Esophagus squamous epithelium (tissue), 5 donors: ENCODE results near the gene IQCF2. TPM values are rescaled to one million over a fixed set of nuclear protein-coding genes. Genes with fewer than 3 reads are reported as not detected.

Experiments
- DNase-seq: peaks from one replicate; lab custom pipeline; 2025; lab: John Stamatoyannopoulos, UW
- H3K27ac ChIP-seq, 4 donors: fragments of 200-600 bp; sonication (generic); one replicate each; pipeline ENCODE4 v1.5.1; 2016 to 2019; ENCODE audit warnings: mild to moderate bottlenecking in 1 of 4
- H3K27me3 ChIP-seq, 4 donors: fragments of 200-600 bp; sonication (generic); 1 replicate in 3 of 4; 2 replicates in 1 of 4; pipeline versions ENCODE4 v1.5.1 to v1.6.0; 2017 to 2021; ENCODE audit warnings: antibody characterized with exemption in 1 of 4
- H3K36me3 ChIP-seq, 3 donors: fragments of 200-600 bp; sonication (generic); one replicate each; pipeline ENCODE4 v1.5.1; 2016 to 2019
- H3K4me1 ChIP-seq, 3 donors: fragments of 200-600 bp; sonication (generic); one replicate each; pipeline ENCODE4 v1.5.1; 2017 to 2019
- H3K4me3 ChIP-seq, 4 donors: fragments of 200-600 bp; sonication (generic); 1 replicate in 3 of 4; 2 replicates in 1 of 4; pipeline ENCODE4 v1.5.1; 2016 to 2019; ENCODE audit warnings: mild to moderate bottlenecking in 2 of 4, moderate library complexity in 1 of 4
- H3K9me3 ChIP-seq, 3 donors: fragments of 200-600 bp; sonication (generic); one replicate each; pipeline ENCODE4 v1.5.1; 2016 to 2019
- POLR2A ChIP-seq, 4 donors: fragments of 450-650 bp; IDR thresholded peaks; one replicate each; pipeline ENCODE4 v1.6.1; 2017; ENCODE audit warnings: antibody characterized with exemption in 4 of 4, mild to moderate bottlenecking in 4 of 4, moderate library complexity in 3 of 4
- WGBS, 2 donors: methylation state at CpG; one replicate each; pipeline ENCODE4 v1.1.5; 2018; 5-methylcytosine and 5-hydroxymethylcytosine counted together
- intact Hi-C: fragments of 100-400 bp; cut with DNase I; formaldehyde crosslinking; loops from one replicate; pipeline ENCODE4 v1.15.0; 2022
- total RNA-seq, 4 donors: library from RNA; depleted of rRNA; stranded (reverse); fragments of >200 nt; gene quantifications; one replicate each; pipeline ENCODE4 v1.1.0, GENCODE V29; 2016
- TF ChIP-seq, protein P1 (sequence below), 6 experiments: fragments of 450-650 bp in 4 of 6; fragments of 200-600 bp in 2 of 6; sonication (generic) in 2 of 6; IDR thresholded peaks; one replicate each; pipeline ENCODE4 v1.5.1; 2016 to 2019; ENCODE audit warnings: antibody characterized with exemption in 6 of 6, mild to moderate bottlenecking in 4 of 6, moderate library complexity in 4 of 6
- donor health status: DM: yes; HTN: yes; CAD: no.

The IQCF2 gene
- total RNA-seq, 4 donors from 2014 or later: not detected

DNA sequence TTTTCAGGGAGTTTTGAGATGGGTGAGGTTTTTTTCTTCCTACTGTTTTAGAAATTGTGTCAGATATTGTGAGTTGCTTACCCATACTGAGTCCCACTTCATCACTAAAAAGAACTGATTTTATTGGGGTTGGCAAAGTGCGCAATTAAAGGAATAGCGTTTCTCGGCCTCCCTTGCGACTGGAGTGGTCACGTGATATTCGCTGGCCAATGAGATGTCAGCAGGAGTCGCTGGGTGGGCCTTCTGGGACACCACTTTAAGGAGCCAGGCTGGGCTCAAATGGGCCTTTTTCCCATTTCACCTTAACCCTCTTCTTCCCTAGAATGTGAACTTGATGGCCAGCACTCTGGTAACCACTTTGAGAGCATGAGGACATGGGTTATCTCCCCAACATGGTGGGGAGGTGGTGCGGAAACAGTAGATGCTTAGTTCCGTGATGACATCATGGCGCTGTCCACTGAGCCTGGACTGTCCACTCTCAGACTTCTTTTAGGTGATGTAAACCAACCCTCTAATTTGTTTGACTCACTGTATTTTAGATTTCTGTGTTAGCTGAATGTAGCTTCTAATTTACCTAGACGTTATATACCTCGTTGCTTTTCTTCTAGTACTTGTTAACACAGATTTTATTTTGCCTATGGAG is 27.2 kb downstream of the IQCF2 start:
- H3K36me3 ChIP-seq: no peaks in the 10 kb centered on the region
- H3K4me3 ChIP-seq: no peak overlapping the region
- intact Hi-C loops: no loop called here
- TF ChIP-seq POLR2A (IDR thresholded peaks at IDR 0.05): no peak
- TF ChIP-seq, protein P1, sequence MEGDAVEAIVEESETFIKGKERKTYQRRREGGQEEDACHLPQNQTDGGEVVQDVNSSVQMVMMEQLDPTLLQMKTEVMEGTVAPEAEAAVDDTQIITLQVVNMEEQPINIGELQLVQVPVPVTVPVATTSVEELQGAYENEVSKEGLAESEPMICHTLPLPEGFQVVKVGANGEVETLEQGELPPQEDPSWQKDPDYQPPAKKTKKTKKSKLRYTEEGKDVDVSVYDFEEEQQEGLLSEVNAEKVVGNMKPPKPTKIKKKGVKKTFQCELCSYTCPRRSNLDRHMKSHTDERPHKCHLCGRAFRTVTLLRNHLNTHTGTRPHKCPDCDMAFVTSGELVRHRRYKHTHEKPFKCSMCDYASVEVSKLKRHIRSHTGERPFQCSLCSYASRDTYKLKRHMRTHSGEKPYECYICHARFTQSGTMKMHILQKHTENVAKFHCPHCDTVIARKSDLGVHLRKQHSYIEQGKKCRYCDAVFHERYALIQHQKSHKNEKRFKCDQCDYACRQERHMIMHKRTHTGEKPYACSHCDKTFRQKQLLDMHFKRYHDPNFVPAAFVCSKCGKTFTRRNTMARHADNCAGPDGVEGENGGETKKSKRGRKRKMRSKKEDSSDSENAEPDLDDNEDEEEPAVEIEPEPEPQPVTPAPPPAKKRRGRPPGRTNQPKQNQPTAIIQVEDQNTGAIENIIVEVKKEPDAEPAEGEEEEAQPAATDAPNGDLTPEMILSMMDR (IDR thresholded peaks at IDR 0.05): no peak
- H3K27me3 ChIP-seq: peaks cover 0 to 14% (median 0%) of the 10 kb centered on the region in 4 donors
- no peak for DNase-seq
- H3K4me1 ChIP-seq: no peaks in the 10 kb centered on the region
- 87 to 90% methylated on average over 11 to 12 of the region's 12 CpGs for WGBS, 2 donors
- H3K27ac ChIP-seq: no peak overlapping the region
- no peaks in the 10 kb centered on the region for H3K9me3 ChIP-seq

DNA sequence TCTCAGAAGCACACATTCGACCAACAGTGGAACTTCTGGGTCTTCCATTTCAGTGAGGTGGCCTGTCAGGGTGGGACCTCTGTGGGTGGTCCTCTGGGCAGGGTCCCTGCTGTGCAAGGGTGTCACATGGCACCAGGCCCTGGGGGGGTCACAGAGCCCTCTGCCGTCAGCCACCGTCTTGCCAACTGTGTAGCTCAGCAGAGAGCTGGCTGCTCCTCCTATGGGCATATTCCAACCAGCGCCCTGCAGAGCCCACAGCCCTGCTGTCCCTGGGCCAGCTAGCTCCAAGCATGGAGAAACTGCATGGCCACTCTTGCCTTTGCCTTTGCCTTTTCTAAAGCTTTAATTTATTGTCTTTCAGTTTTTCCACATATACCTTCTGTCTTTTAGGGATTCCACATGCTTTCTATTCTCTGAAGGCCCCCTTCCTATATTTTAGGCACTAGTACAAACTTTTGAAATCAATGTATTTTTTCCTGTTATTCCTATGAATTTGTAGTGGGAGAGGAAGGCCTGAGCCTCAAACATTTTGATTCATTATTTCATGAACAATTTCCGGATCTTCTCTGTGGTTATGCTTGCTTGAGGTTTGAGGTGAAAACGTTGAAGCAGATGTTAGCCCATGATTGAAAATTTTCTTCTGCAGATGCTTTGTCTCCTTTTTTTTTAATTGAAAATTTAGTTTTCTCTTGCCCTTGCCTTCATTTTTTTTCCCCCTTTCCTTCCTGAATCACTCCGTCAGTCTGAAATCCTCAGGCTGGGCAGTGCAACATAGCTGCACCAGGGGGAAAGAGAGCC is 30.0 kb downstream of the IQCF2 start:
- intact Hi-C loops: no loop called here
- no peaks in the 10 kb centered on the region for H3K9me3 ChIP-seq
- H3K36me3 ChIP-seq: no peaks in the 10 kb centered on the region
- peaks cover 0 to 9% (median 0%) of the 10 kb centered on the region in 4 donors for H3K27me3 ChIP-seq
- no peak for DNase-seq
- 68 to 75% methylated on average over 6 of the region's 7 CpGs for WGBS, 2 donors
- H3K27ac ChIP-seq: no peak overlapping the region
- H3K4me3 ChIP-seq: no peak overlapping the region
- H3K4me1 ChIP-seq: no peaks in the 10 kb centered on the region
- no peak for TF ChIP-seq POLR2A (IDR thresholded peaks at IDR 0.05)
- TF ChIP-seq, protein P1 (IDR thresholded peaks at IDR 0.05): no peak

DNA sequence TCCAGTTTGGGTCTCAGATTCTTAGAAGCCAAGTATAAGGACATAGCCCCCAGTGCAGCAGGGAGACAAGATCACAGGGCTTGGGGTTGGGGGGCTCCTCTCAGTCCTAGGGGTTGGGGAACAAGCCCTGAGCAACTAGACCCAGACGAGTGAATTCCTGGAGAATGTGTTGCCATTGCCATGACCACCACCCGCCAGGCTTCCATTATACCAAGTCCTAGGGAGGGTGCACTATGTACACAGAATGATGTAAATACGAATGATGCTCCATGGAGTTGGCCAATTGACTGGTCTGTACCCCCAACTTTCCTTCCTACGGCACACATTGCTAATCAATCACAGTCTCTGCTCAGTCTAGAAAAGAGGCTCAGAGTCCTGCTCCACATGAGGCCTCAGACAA is 33.0 kb downstream of the IQCF2 start:
- TF ChIP-seq, protein P1 (IDR thresholded peaks at IDR 0.05): no peak
- no peak for TF ChIP-seq POLR2A (IDR thresholded peaks at IDR 0.05)
- Histone ChIP-seq H3K27ac (no peak overlapping the region), H3K36me3 (no peaks in the 10 kb centered on the region), H3K4me3 (no peak overlapping the region), H3K27me3 (peaks cover 0 to 15% (median 0%) of the 10 kb centered on the region in 4 donors), H3K9me3 (no peaks in the 10 kb centered on the region), H3K4me1 (no peaks in the 10 kb centered on the region)
- no peak for DNase-seq
- intact Hi-C loops: no loop called here
- WGBS, 2 donors: 63 to 90% methylated on average over 3 to 4 of the region's 4 CpGs

DNA sequence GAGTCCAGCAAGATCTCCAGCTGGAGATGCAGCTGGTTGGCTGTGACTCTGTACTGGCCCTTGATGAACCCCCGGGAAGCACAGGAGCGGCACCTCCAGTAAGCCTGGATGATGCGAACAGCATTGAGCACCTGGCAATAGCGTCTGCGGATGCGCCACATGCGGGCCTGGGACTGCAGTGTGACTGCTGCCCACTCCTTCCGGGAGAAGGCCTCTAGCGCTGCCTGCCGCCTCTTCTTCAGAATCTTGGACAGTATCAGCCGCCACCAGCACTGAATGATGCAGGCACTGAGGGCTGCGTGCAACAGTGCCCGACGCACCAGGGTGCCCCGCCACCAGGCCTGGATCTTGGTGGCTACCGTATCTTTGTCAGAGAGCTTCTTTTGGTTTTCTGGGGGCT is 33.5 kb downstream of the IQCF2 start:
- 88 to 95% methylated on average over 11 to 12 of the region's 16 CpGs for WGBS, 2 donors

More for the DNA sequence above, 33.5 kb downstream of the IQCF2 start:
- DNase-seq: no peak
- Histone ChIP-seq H3K27ac (no peak overlapping the region), H3K4me3 (no peak overlapping the region), H3K36me3 (no peaks in the 10 kb centered on the region), H3K9me3 (no peaks in the 10 kb centered on the region), H3K27me3 (peaks cover 0 to 15% (median 0%) of the 10 kb centered on the region in 4 donors), H3K4me1 (no peaks in the 10 kb centered on the region)
- intact Hi-C loops: no loop called here
- TF ChIP-seq POLR2A (IDR thresholded peaks at IDR 0.05): no peak
- TF ChIP-seq, protein P1 (IDR thresholded peaks at IDR 0.05): no peak
